Ishikawa (cell line): ENCODE measurements around the gene IKZF3.

ENCODE experiments used
- CEBPB ChIP-seq: IDR thresholded peaks from 2 replicates; pipeline ENCODE4 v1.6.1; 2012
- CREB1 ChIP-seq: IDR thresholded peaks from 2 replicates; pipeline ENCODE4 v1.6.1; 2012; ENCODE audit warnings: low read depth
- FOXM1 ChIP-seq: IDR thresholded peaks from 2 replicates; pipeline ENCODE4 v1.6.1; 2012; ENCODE audit warnings: low read depth, borderline replicate concordance
- MAX ChIP-seq: IDR thresholded peaks from 2 replicates; pipeline ENCODE4 v1.6.1; 2012
- NFIC ChIP-seq: IDR thresholded peaks from 2 replicates; pipeline ENCODE4 v1.6.1; 2012
- RAD21 ChIP-seq: IDR thresholded peaks from 2 replicates; pipeline ENCODE4 v1.6.1; 2012; ENCODE audit warnings: low read depth
- TAF1 ChIP-seq: IDR thresholded peaks from 2 replicates; pipeline ENCODE4 v1.6.1; 2012; ENCODE audit warnings: low read depth, mild to moderate bottlenecking
- TCF12 ChIP-seq: IDR thresholded peaks from 2 replicates; pipeline ENCODE4 v1.6.1; 2012; ENCODE audit warnings: low read depth
- TEAD4 ChIP-seq: IDR thresholded peaks from 2 replicates; pipeline ENCODE4 v1.6.1; 2012
- YY1 ChIP-seq: IDR thresholded peaks from 2 replicates; pipeline ENCODE4 v1.6.1; 2012; ENCODE audit warnings: low read depth
- TF ChIP-seq, protein P1 (sequence below): IDR thresholded peaks from 2 replicates; pipeline ENCODE4 v1.6.1; 2012; ENCODE audit warnings: low read depth, mild to moderate bottlenecking

GRCh38 chr17:39774047-39774446, 90.1 kb downstream of the IKZF3 start:
- TF ChIP-seq MAX (no peak), CEBPB (no peak), NFIC (no peak), CREB1 (no peak), RAD21 (no peak), YY1 (no peak), TAF1 (no peak), FOXM1 (no peak), TCF12 (no peak), TEAD4 (no peak)
- TF ChIP-seq, protein P1, sequence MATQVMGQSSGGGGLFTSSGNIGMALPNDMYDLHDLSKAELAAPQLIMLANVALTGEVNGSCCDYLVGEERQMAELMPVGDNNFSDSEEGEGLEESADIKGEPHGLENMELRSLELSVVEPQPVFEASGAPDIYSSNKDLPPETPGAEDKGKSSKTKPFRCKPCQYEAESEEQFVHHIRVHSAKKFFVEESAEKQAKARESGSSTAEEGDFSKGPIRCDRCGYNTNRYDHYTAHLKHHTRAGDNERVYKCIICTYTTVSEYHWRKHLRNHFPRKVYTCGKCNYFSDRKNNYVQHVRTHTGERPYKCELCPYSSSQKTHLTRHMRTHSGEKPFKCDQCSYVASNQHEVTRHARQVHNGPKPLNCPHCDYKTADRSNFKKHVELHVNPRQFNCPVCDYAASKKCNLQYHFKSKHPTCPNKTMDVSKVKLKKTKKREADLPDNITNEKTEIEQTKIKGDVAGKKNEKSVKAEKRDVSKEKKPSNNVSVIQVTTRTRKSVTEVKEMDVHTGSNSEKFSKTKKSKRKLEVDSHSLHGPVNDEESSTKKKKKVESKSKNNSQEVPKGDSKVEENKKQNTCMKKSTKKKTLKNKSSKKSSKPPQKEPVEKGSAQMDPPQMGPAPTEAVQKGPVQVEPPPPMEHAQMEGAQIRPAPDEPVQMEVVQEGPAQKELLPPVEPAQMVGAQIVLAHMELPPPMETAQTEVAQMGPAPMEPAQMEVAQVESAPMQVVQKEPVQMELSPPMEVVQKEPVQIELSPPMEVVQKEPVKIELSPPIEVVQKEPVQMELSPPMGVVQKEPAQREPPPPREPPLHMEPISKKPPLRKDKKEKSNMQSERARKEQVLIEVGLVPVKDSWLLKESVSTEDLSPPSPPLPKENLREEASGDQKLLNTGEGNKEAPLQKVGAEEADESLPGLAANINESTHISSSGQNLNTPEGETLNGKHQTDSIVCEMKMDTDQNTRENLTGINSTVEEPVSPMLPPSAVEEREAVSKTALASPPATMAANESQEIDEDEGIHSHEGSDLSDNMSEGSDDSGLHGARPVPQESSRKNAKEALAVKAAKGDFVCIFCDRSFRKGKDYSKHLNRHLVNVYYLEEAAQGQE: no peak
